ENCODE results near the gene PLK5.
"Not testable (repeated sequence)": the region's sequence is repeated elsewhere in the genome, so short reads cannot be mapped to it uniquely, and the experiment has no call there.

PLK5 gene

GRCh38 chr19:1523412-1524286 is at the start of gene PLK5:
PLK5 (plus strand) TSS chr19:1524077; CDS start chr19:1526997, 2,920 bp downstream.
- DNase-seq, result no peak

- no peak for DNase-seq
Measured at GRCh38 chr19:1474765-1475351, 49.0 kb upstream of the PLK5 start.

GRCh38 chr19:1475751-1476437 is 48.0 kb upstream of the PLK5 start:
- DNase-seq, result no peak

- not testable (repeated sequence) for DNase-seq
Measured at GRCh38 chr19:1477056-1477455, 46.8 kb upstream of the PLK5 start.

- DNase-seq, result peak; percentile 88
Measured at GRCh38 chr19:1478934-1479707, 44.8 kb upstream of the PLK5 start, which contains the start of gene C19orf25. C19orf25 (minus strand) TSS chr19:1479215; CDS start chr19:1478903, 312 bp downstream.

GRCh38 chr19:1481224-1481892 is 42.5 kb upstream of the PLK5 start:
- DNase-seq, result no peak

- DNase-seq, result no peak
Measured at GRCh38 chr19:1481893-1482360, 42.0 kb upstream of the PLK5 start.

GRCh38 chr19:1482361-1483130 is 41.3 kb upstream of the PLK5 start:
- DNase-seq, result no peak

- no peak for DNase-seq
Measured at GRCh38 chr19:1483131-1483978, 40.5 kb upstream of the PLK5 start.

GRCh38 chr19:1483979-1484428 is 39.9 kb upstream of the PLK5 start:
- no peak for DNase-seq

- no peak for DNase-seq
Measured at GRCh38 chr19:1486720-1487575, 36.9 kb upstream of the PLK5 start.

GRCh38 chr19:1487576-1488281 is 36.1 kb upstream of the PLK5 start:
- no peak for DNase-seq

- no peak for DNase-seq
Measured at GRCh38 chr19:1488282-1488601, 35.6 kb upstream of the PLK5 start.

- DNase-seq, result no peak
Measured at GRCh38 chr19:1489463-1490310, 34.2 kb upstream of the PLK5 start.

- DNase-seq, result peak; percentile 97
Measured at GRCh38 chr19:1490311-1491113, 33.4 kb upstream of the PLK5 start, which contains the start of gene PCSK4. PCSK4 (minus strand) TSS chr19:1490350; CDS start chr19:1490346, 4 bp downstream.

GRCh38 chr19:1491114-1491848 is 32.6 kb upstream of the PLK5 start, which contains the start of gene REEP6:
REEP6 (plus strand) TSS chr19:1491181; CDS start chr19:1491270, 89 bp downstream.
- no peak for DNase-seq
